Breast epithelium (tissue), 4 donors: ENCODE measurements around the gene PLEKHB2. TPM values are rescaled to one million over a fixed set of nuclear protein-coding genes. Genes with fewer than 3 reads are reported as not detected.
A peak's percentile ranks its signal among the peaks of the same experiment; 100 is the strongest.

Experiments used
- DNase-seq, 2 donors: peaks; one replicate each; pipeline ENCODE4 v3.0.0-alpha.2; 2019; ENCODE audit warnings: low spot score in 2 of 2
- H3K27ac ChIP-seq, 2 donors: fragments of 200-600 bp; sonication (generic) in 1 of 2; one replicate each; pipeline ENCODE4 v1.5.1; 2016 to 2019; ENCODE audit warnings: mild to moderate bottlenecking in 1 of 2
- H3K27me3 ChIP-seq, 2 donors: fragments of 200-600 bp; sonication (generic) in 1 of 2; one replicate each; pipeline versions ENCODE4 v1.5.1 to v1.6.0; 2017 to 2019; ENCODE audit warnings: control low read depth in 1 of 2, mild to moderate bottlenecking in 1 of 2
- H3K36me3 ChIP-seq: fragments of 200-600 bp; one replicate; pipeline ENCODE4 v1.5.1; 2019
- H3K4me1 ChIP-seq, 2 donors: fragments of 200-600 bp; sonication (generic); one replicate each; pipeline ENCODE4 v1.5.1; 2016 to 2019; ENCODE audit warnings: control low read depth in 1 of 2
- H3K4me3 ChIP-seq, 3 donors: fragments of 200-600 bp; sonication (generic); 1 replicate in 2 of 3; 2 replicates in 1 of 3; pipeline ENCODE4 v1.5.1; 2016 to 2019; ENCODE audit warnings: mild to moderate bottlenecking in 3 of 3, moderate library complexity in 2 of 3
- H3K9me3 ChIP-seq, 2 donors: fragments of 200-600 bp; sonication (generic) in 1 of 2; one replicate each; pipeline ENCODE4 v1.5.1; 2016 to 2019; ENCODE audit warnings: control low read depth in 1 of 2
- CTCF ChIP-seq, 3 donors: fragments of 450-650 bp; IDR thresholded peaks; one replicate each; pipeline ENCODE4 v1.5.1; 2016 to 2017; ENCODE audit warnings: antibody characterized with exemption in 3 of 3, mild to moderate bottlenecking in 3 of 3, moderate library complexity in 3 of 3
- POLR2A ChIP-seq: fragments of 450-650 bp; IDR thresholded peaks from one replicate; pipeline ENCODE4 v1.6.1; 2016; ENCODE audit warnings: antibody characterized with exemption, mild to moderate bottlenecking, moderate library complexity
- POLR2AphosphoS5 ChIP-seq, 3 donors: sonication (generic); formaldehyde crosslinking; IDR thresholded peaks; one replicate each; pipeline ENCODE4 v1.6.1; 2017; ENCODE audit warnings: antibody characterized with exemption in 3 of 3
- intact Hi-C: fragments of 100-400 bp; cut with DNase I; formaldehyde crosslinking; loops from one replicate; pipeline ENCODE4 v1.15.1; 2023; ENCODE audit warnings: low total_unique reads
- total RNA-seq, 3 donors: library from RNA; depleted of rRNA; stranded (reverse); fragments of >200 nt; gene quantifications; one replicate each; pipeline ENCODE4 v1.1.0, GENCODE V29; 2016

PLEKHB2 gene
- total RNA-seq, 3 donors from 2014 or later: 47.4 to 75.4 (median 73.6) TPM

DNA sequence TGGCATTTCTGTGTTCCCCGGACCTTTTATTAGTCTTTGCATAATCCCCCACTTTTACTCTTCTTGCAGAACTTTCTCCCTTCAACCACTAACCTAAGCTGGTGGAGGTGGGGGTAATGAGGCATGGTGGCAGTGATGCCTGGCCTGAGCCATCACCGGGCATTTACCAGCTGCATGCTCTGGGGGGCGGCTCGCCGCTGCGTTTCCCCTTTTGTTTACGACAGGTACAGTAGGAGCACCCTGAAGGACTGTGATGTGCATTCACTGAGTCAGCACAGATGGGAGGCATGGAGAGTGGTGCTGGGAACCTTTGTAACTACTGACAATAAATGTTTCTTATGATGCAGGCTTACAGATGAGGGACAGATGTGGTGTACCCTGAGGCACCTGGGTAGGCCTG, 46.9 kb downstream of the PLEKHB2 start:
- Histone ChIP-seq H3K4me1 (no peaks in the 10 kb centered on the region), H3K27ac (no peak overlapping the region), H3K36me3 (no peaks in the 10 kb centered on the region), H3K27me3 (no peaks in the 10 kb centered on the region), H3K4me3 (no peak overlapping the region), H3K9me3 (no peaks in the 10 kb centered on the region)
- TF ChIP-seq POLR2AphosphoS5 (IDR thresholded peaks at IDR 0.05) (no peak), POLR2A (no peak), CTCF (IDR thresholded peaks at IDR 0.05) (no peak)
- DNase-seq: no peak
- intact Hi-C loops: no loop called here

DNA sequence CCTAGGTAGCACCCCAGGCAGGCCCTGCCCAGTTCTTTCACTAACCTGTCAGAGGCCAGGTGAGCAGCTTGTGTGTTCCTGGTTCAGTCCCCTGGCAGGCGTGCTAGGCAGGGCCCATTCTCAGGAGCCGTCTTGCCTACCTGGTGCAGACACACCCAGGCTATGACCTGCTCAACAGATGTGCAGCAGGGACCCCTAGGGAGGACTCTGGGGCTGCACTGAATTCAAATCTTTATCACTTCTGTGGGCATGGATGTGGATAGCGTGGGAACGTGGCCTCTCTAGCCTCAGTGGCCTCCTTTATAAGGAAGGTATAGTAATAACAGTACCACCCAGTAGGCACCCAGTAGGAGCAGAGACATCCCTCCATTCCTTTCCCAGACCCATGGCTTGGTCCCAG, 48.4 kb downstream of the PLEKHB2 start:
- DNase-seq: no peak
- H3K27me3 ChIP-seq: no peaks in the 10 kb centered on the region
- no peaks in the 10 kb centered on the region for H3K9me3 ChIP-seq
- no peaks in the 10 kb centered on the region for H3K36me3 ChIP-seq
- TF ChIP-seq CTCF (IDR thresholded peaks at IDR 0.05) (no peak), POLR2A (no peak)
- intact Hi-C loops: no loop called here
- H3K4me1 ChIP-seq: no peaks in the 10 kb centered on the region
- H3K4me3 ChIP-seq: no peak overlapping the region
- no peak overlapping the region for H3K27ac ChIP-seq

DNA sequence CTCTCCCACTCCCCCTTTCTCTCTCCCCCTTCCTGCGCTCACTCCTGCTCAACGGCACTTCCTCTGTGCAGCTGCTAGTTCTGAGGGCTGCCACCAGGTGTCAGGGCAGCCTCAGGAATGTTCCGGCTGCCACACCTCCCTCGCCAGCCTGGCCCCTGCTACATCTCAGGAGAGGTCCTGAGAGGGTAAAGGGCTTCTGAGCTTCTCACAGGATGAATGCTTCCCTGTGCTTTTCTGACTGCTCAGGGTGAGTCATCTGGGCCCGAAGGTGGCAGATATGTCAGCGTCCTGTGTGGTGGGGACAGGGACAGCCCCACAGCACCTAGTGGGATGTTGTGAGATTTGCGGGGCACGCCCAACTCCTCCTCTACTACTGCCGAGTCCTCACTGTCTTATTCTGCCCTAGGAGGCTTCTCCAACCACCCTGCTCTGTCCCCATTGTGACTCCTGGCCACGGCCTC, 49.0 kb downstream of the PLEKHB2 start:
- intact Hi-C loops: no loop called here
- H3K4me1 ChIP-seq: no peaks in the 10 kb centered on the region
- DNase-seq: no peak
- no peak overlapping the region for H3K4me3 ChIP-seq
- H3K36me3 ChIP-seq: no peaks in the 10 kb centered on the region
- no peak overlapping the region for H3K27ac ChIP-seq
- TF ChIP-seq POLR2AphosphoS5 (IDR thresholded peaks at IDR 0.05) (no peak), POLR2A (no peak), CTCF (IDR thresholded peaks at IDR 0.05) (peak; percentile 10 to 83 (median 72))
- H3K9me3 ChIP-seq: no peaks in the 10 kb centered on the region
- no peaks in the 10 kb centered on the region for H3K27me3 ChIP-seq

GRCh38 chr2:131154647-131155046, 49.5 kb downstream of the PLEKHB2 start:
- intact Hi-C loops: no loop called here
- TF ChIP-seq POLR2A: no peak
- no peak for TF ChIP-seq CTCF (IDR thresholded peaks at IDR 0.05)
- TF ChIP-seq POLR2AphosphoS5 (IDR thresholded peaks at IDR 0.05): no peak
- DNase-seq: no peak
- no peaks in the 10 kb centered on the region for H3K4me1 ChIP-seq
- H3K4me3 ChIP-seq: no peak overlapping the region
- H3K27ac ChIP-seq: no peak overlapping the region
- no peaks in the 10 kb centered on the region for H3K36me3 ChIP-seq
- no peaks in the 10 kb centered on the region for H3K9me3 ChIP-seq
- H3K27me3 ChIP-seq: no peaks in the 10 kb centered on the region

DNA sequence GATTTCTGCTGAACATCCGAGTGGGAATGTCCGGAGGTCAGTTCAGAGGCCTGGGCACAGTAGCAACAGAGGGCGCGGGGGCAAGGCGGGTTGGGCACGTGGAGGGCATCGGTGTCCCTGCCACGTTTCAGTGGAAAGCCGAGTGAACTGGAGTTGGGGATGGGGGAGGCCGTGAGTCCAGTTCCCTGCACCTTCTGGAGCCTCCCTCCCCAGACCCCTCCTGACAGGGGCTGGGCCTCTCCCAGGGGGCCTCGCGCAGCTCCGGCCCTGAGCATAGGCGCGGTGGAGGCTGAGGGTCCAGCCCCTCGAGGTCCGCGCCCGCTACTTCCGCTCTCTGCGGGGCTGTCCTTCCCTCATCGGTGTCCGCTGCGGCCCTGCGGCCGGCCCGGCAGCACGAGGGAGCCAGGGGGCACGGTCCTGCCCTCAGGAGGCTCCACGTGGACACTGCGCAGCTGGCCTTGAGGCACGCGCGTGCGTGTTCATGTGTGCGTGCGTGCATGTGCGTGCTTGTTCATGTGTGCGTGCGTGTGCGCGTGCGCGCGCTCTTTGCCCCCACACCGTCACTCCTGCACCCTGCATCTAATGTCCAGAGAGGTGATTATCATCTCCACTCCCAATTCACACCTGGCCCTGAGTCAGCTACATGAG, 50.2 kb downstream of the PLEKHB2 start:
- no peaks in the 10 kb centered on the region for H3K36me3 ChIP-seq
- no peak for DNase-seq
- no peaks in the 10 kb centered on the region for H3K4me1 ChIP-seq
- no peak overlapping the region for H3K4me3 ChIP-seq
- intact Hi-C loops: no loop called here
- H3K27me3 ChIP-seq: no peaks in the 10 kb centered on the region
- TF ChIP-seq CTCF (IDR thresholded peaks at IDR 0.05) (no peak), POLR2AphosphoS5 (IDR thresholded peaks at IDR 0.05) (no peak), POLR2A (no peak)
- H3K27ac ChIP-seq: no peak overlapping the region
- no peaks in the 10 kb centered on the region for H3K9me3 ChIP-seq
